Neural progenitor cell (in vitro differentiated cells): Measurements from ENCODE around the gene RPL10A.
"Not testable (repeated sequence)": the region's sequence is repeated elsewhere in the genome, so short reads cannot be mapped to it uniquely, and the experiment has no call there.

ENCODE experiments used
- EZH2 ChIP-seq: fragments of 200-600 bp; sonication (generic); IDR thresholded peaks from 2 replicates; pipeline ENCODE4 v1.6.1; 2017; ENCODE audit warnings: antibody characterized with exemption, mild to moderate bottlenecking, moderate library complexity
- TF ChIP-seq, protein P1 (sequence below): fragments of 200-600 bp; sonication (generic); IDR thresholded peaks from 2 replicates; pipeline ENCODE4 v1.5.1; 2017; ENCODE audit warnings: antibody characterized with exemption, mild to moderate bottlenecking

- not testable (repeated sequence) for TF ChIP-seq EZH2
- TF ChIP-seq, protein P1, sequence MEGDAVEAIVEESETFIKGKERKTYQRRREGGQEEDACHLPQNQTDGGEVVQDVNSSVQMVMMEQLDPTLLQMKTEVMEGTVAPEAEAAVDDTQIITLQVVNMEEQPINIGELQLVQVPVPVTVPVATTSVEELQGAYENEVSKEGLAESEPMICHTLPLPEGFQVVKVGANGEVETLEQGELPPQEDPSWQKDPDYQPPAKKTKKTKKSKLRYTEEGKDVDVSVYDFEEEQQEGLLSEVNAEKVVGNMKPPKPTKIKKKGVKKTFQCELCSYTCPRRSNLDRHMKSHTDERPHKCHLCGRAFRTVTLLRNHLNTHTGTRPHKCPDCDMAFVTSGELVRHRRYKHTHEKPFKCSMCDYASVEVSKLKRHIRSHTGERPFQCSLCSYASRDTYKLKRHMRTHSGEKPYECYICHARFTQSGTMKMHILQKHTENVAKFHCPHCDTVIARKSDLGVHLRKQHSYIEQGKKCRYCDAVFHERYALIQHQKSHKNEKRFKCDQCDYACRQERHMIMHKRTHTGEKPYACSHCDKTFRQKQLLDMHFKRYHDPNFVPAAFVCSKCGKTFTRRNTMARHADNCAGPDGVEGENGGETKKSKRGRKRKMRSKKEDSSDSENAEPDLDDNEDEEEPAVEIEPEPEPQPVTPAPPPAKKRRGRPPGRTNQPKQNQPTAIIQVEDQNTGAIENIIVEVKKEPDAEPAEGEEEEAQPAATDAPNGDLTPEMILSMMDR, result not testable (repeated sequence)
Observed at GRCh38 chr6:35432702-35433101, 35.5 kb upstream of the RPL10A start.
